ENCODE data around the gene DPF3. TPM values are rescaled to one million over a fixed set of nuclear protein-coding genes. Genes with fewer than 3 reads are reported as not detected.
A peak's percentile ranks its signal among the peaks of the same experiment; 100 is the strongest.

The DPF3 gene
- total and polyA plus RNA-seq, 9 of the 15 experiments (the other 6 are each of a cell fraction or from before 2014, with no cell fraction given): 0.21 to 4.9 (median 1.2) TPM

DNA sequence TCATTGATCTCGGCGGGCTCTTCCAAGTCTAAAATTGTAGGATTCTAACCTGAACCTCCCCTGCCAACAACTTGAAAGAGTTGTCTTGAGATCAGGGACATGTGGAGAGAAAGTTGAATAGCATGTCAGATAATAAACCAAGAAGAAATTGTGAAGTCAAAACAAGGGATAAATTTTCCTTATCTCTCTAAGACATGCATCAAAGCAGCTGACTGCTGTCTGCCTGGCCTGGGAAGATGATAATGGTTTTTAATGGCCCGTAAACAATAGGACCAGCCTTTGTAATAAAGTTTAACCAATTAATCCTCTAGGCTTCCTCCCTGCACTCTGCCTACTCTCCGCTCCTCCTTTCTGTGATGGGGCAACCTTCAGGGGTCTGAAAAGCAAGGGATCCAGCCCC is 67.9 kb downstream of the DPF3 start (continued):
- TF ChIP-seq STAG1 (CRISPR knock-in tag; IDR thresholded peaks at IDR 0.05; ENCODE audit: borderline replicate concordance) (no peak), CXXC5 (CRISPR knock-in tag; IDR thresholded peaks at IDR 0.05) (peak; percentile 64), ZEB2 (IDR thresholded peaks at IDR 0.05) (peak; percentile 72; the same call in 1 of the 2 replicates), ZNF124 (CRISPR knock-in tag; IDR thresholded peaks at IDR 0.05) (no peak), EGR1 (conservative IDR thresholded peaks at IDR 0.05) (no peak), WHSC1 (IDR thresholded peaks at IDR 0.05; ENCODE audit: low read length) (no peak), GTF2F1 (IDR thresholded peaks at IDR 0.05; ENCODE audit: low read depth, low read length) (no peak), ARID1B (IDR thresholded peaks at IDR 0.05) (peak; percentile 97), MEF2A (IDR thresholded peaks at IDR 0.05; ENCODE audit: control insufficient read depth, low read depth, low read length) (no peak), XRCC3 (IDR thresholded peaks at IDR 0.05) (no peak), POLR2AphosphoS5 (IDR thresholded peaks at IDR 0.05; ENCODE audit: control insufficient read depth, insufficient read depth, low read depth, low read length) (peak; percentile 89), HEY1 (CRISPR knock-in tag; IDR thresholded peaks at IDR 0.05; ENCODE audit: borderline replicate concordance) (no peak; the same call in 1 of the 2 replicates), SIN3B (IDR thresholded peaks at IDR 0.05; ENCODE audit: low read depth) (no peak), BCL6 (CRISPR knock-in tag; IDR thresholded peaks at IDR 0.05) (no peak), ASH1L (IDR thresholded peaks at IDR 0.05; ENCODE audit: borderline replicate concordance, low read depth, partially characterized antibody) (no peak), ZSCAN32 (CRISPR knock-in tag; IDR thresholded peaks at IDR 0.05) (no peak), MCM2 (IDR thresholded peaks at IDR 0.05; ENCODE audit: low read depth) (no peak), SMC3 (conservative IDR thresholded peaks at IDR 0.05; ENCODE audit: insufficient read depth, low read depth, low read length) (no peak)
- TF ChIP-seq, protein P1, sequence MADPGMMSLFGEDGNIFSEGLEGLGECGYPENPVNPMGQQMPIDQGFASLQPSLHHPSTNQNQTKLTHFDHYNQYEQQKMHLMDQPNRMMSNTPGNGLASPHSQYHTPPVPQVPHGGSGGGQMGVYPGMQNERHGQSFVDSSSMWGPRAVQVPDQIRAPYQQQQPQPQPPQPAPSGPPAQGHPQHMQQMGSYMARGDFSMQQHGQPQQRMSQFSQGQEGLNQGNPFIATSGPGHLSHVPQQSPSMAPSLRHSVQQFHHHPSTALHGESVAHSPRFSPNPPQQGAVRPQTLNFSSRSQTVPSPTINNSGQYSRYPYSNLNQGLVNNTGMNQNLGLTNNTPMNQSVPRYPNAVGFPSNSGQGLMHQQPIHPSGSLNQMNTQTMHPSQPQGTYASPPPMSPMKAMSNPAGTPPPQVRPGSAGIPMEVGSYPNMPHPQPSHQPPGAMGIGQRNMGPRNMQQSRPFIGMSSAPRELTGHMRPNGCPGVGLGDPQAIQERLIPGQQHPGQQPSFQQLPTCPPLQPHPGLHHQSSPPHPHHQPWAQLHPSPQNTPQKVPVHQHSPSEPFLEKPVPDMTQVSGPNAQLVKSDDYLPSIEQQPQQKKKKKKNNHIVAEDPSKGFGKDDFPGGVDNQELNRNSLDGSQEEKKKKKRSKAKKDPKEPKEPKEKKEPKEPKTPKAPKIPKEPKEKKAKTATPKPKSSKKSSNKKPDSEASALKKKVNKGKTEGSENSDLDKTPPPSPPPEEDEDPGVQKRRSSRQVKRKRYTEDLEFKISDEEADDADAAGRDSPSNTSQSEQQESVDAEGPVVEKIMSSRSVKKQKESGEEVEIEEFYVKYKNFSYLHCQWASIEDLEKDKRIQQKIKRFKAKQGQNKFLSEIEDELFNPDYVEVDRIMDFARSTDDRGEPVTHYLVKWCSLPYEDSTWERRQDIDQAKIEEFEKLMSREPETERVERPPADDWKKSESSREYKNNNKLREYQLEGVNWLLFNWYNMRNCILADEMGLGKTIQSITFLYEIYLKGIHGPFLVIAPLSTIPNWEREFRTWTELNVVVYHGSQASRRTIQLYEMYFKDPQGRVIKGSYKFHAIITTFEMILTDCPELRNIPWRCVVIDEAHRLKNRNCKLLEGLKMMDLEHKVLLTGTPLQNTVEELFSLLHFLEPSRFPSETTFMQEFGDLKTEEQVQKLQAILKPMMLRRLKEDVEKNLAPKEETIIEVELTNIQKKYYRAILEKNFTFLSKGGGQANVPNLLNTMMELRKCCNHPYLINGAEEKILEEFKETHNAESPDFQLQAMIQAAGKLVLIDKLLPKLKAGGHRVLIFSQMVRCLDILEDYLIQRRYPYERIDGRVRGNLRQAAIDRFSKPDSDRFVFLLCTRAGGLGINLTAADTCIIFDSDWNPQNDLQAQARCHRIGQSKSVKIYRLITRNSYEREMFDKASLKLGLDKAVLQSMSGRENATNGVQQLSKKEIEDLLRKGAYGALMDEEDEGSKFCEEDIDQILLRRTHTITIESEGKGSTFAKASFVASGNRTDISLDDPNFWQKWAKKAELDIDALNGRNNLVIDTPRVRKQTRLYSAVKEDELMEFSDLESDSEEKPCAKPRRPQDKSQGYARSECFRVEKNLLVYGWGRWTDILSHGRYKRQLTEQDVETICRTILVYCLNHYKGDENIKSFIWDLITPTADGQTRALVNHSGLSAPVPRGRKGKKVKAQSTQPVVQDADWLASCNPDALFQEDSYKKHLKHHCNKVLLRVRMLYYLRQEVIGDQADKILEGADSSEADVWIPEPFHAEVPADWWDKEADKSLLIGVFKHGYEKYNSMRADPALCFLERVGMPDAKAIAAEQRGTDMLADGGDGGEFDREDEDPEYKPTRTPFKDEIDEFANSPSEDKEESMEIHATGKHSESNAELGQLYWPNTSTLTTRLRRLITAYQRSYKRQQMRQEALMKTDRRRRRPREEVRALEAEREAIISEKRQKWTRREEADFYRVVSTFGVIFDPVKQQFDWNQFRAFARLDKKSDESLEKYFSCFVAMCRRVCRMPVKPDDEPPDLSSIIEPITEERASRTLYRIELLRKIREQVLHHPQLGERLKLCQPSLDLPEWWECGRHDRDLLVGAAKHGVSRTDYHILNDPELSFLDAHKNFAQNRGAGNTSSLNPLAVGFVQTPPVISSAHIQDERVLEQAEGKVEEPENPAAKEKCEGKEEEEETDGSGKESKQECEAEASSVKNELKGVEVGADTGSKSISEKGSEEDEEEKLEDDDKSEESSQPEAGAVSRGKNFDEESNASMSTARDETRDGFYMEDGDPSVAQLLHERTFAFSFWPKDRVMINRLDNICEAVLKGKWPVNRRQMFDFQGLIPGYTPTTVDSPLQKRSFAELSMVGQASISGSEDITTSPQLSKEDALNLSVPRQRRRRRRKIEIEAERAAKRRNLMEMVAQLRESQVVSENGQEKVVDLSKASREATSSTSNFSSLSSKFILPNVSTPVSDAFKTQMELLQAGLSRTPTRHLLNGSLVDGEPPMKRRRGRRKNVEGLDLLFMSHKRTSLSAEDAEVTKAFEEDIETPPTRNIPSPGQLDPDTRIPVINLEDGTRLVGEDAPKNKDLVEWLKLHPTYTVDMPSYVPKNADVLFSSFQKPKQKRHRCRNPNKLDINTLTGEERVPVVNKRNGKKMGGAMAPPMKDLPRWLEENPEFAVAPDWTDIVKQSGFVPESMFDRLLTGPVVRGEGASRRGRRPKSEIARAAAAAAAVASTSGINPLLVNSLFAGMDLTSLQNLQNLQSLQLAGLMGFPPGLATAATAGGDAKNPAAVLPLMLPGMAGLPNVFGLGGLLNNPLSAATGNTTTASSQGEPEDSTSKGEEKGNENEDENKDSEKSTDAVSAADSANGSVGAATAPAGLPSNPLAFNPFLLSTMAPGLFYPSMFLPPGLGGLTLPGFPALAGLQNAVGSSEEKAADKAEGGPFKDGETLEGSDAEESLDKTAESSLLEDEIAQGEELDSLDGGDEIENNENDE (IDR thresholded peaks at IDR 0.05; ENCODE audit: low read depth, low read length): no peak
- TF ChIP-seq, protein P2, sequence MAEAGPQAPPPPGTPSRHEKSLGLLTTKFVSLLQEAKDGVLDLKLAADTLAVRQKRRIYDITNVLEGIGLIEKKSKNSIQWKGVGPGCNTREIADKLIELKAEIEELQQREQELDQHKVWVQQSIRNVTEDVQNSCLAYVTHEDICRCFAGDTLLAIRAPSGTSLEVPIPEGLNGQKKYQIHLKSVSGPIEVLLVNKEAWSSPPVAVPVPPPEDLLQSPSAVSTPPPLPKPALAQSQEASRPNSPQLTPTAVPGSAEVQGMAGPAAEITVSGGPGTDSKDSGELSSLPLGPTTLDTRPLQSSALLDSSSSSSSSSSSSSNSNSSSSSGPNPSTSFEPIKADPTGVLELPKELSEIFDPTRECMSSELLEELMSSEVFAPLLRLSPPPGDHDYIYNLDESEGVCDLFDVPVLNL (CRISPR knock-in tag; IDR thresholded peaks at IDR 0.05; ENCODE audit: low read depth): no peak

Data from K562 (cell line).